Measurements from ENCODE around the gene ARPC5L. TPM values are rescaled to one million over a fixed set of nuclear protein-coding genes. Genes with fewer than 3 reads are reported as not detected.

Gene ARPC5L
- total RNA-seq, 2 experiments from 2014 or later = 44.1 to 63.3 TPM

GRCh38 chr9:124846969-124847368 lies 15.0 kb upstream of the ARPC5L start:
- no peak overlapping the region for H3K4me3 Mint-ChIP-seq
- no peaks in the 10 kb centered on the region for H3K4me1 Mint-ChIP-seq
- DNase-seq = no peak
- H3K27ac Mint-ChIP-seq = no peak overlapping the region
- H3K9me3 Mint-ChIP-seq = no peaks in the 10 kb centered on the region
- H3K27me3 Mint-ChIP-seq = peaks cover 10% of the 10 kb centered on the region
- no peaks in the 10 kb centered on the region for H3K36me3 Mint-ChIP-seq (ENCODE audit: low read depth)
- ChIA-PET POLR2A (no interaction called here), CTCF (interaction anchor here (0.5 to 1.6 kb wide), 4 partner anchors 17 to 191 kb away, joined by 3 to 6 read pairs (median 4); no protein-coding TSS in a partner anchor)

GRCh38 chr9:124849801-124850200 lies 12.1 kb upstream of the ARPC5L start:
- Mint-ChIP-seq H3K27me3 (peaks cover 12% of the 10 kb centered on the region), H3K4me1 (peaks cover 7% of the 10 kb centered on the region), H3K27ac (no peak overlapping the region), H3K9me3 (no peaks in the 10 kb centered on the region), H3K4me3 (no peak overlapping the region), H3K36me3 (ENCODE audit: low read depth) (no peaks in the 10 kb centered on the region)
- no peak for DNase-seq
- POLR2A ChIA-PET = no interaction called here
- CTCF ChIA-PET = interaction anchor here (1.0 to 10.0 kb wide), 2 partner anchors 11 to 77 kb away, joined by 3 to 173 read pairs; partner anchors contain the start of genes NR6A1 and OLFML2A

GRCh38 chr9:124852121-124852828 lies 9.7 kb upstream of the ARPC5L start:
- Mint-ChIP-seq H3K27me3 (peaks cover 12% of the 10 kb centered on the region), H3K27ac (no peak overlapping the region), H3K4me1 (peaks cover 7% of the 10 kb centered on the region), H3K36me3 (ENCODE audit: low read depth) (no peaks in the 10 kb centered on the region), H3K4me3 (peak overlapping the region; percentile 61), H3K9me3 (no peaks in the 10 kb centered on the region)
- CTCF ChIA-PET = interaction anchor here (0.6 to 10.0 kb wide), 27 partner anchors 9 to 523 kb away, joined by 3 to 173 read pairs (median 5); partner anchors contain the start of genes ARPC5L, NR6A1, OLFML2A and RPL35
- POLR2A ChIA-PET = no interaction called here
- no peak for DNase-seq

GRCh38 chr9:124852829-124853531 lies 8.9 kb upstream of the ARPC5L start, which contains the start of gene WDR38:
Gene WDR38 (plus strand): TSS chr9:124853460. CDS start chr9:124853532, 72 bp downstream.
- DNase-seq = peak; percentile 75
- no peak within 1 kb of the TSS for H3K27ac Mint-ChIP-seq
- no peaks in the 10 kb centered on the region for H3K9me3 Mint-ChIP-seq
- H3K4me1 Mint-ChIP-seq = peaks cover 11% of the 10 kb centered on the region
- POLR2A ChIA-PET = no interaction called here
- CTCF ChIA-PET = interaction anchor here (0.6 to 10.0 kb wide), 40 partner anchors 9 to 522 kb away, joined by 3 to 173 read pairs (median 4); partner anchors contain the start of genes ARPC5L, NR6A1, OLFML2A and RPL35
- H3K27me3 Mint-ChIP-seq = peaks cover 10% of the 10 kb centered on the region
- peaks cover 7% of the 10 kb centered on the region for H3K36me3 Mint-ChIP-seq (ENCODE audit: low read depth)
- H3K4me3 Mint-ChIP-seq = peak within 1 kb of the TSS; percentile 61

GRCh38 chr9:124853605-124854143 lies 8.3 kb upstream of the ARPC5L start:
- DNase-seq = no peak
- Mint-ChIP-seq H3K9me3 (no peaks in the 10 kb centered on the region), H3K36me3 (ENCODE audit: low read depth) (peaks cover 12% of the 10 kb centered on the region), H3K4me1 (peaks cover 11% of the 10 kb centered on the region), H3K27ac (no peak overlapping the region), H3K27me3 (peaks cover 10% of the 10 kb centered on the region), H3K4me3 (no peak overlapping the region)
- ChIA-PET CTCF (interaction anchor here (0.6 to 10.0 kb wide), 35 partner anchors 8 to 521 kb away, joined by 3 to 173 read pairs (median 4); partner anchors contain the start of genes ARPC5L, NR6A1, OLFML2A and RPL35), POLR2A (no interaction called here)

- ChIA-PET POLR2A (no interaction called here), CTCF (interaction anchor here (0.6 to 10.0 kb wide), 16 partner anchors 10 to 498 kb away, joined by 3 to 173 read pairs (median 4); partner anchors contain the start of genes NR6A1, OLFML2A and SCAI)
- Mint-ChIP-seq H3K36me3 (ENCODE audit: low read depth) (peaks cover 17% of the 10 kb centered on the region), H3K9me3 (no peaks in the 10 kb centered on the region), H3K4me1 (peaks cover 12% of the 10 kb centered on the region), H3K27me3 (peaks cover 10% of the 10 kb centered on the region), H3K27ac (no peak overlapping the region), H3K4me3 (no peak overlapping the region)
- DNase-seq = no peak
These were observed 7.8 kb upstream of the ARPC5L start for GRCh38 chr9:124854161-124854560.

GRCh38 chr9:124854822-124855221 lies 7.1 kb upstream of the ARPC5L start:
- H3K4me3 Mint-ChIP-seq = no peak overlapping the region
- no peak for DNase-seq
- ChIA-PET POLR2A (no interaction called here), CTCF (interaction anchor here (1.0 to 10.0 kb wide), 4 partner anchors 9 to 82 kb away, joined by 3 to 173 read pairs (median 10); partner anchors contain the start of genes NR6A1 and OLFML2A)
- peaks cover 7% of the 10 kb centered on the region for H3K27me3 Mint-ChIP-seq
- peaks cover 18% of the 10 kb centered on the region for H3K4me1 Mint-ChIP-seq
- no peak overlapping the region for H3K27ac Mint-ChIP-seq
- H3K9me3 Mint-ChIP-seq = no peaks in the 10 kb centered on the region
- H3K36me3 Mint-ChIP-seq (ENCODE audit: low read depth) = peaks cover 23% of the 10 kb centered on the region

- Mint-ChIP-seq H3K9me3 (no peaks in the 10 kb centered on the region), H3K27me3 (peaks cover 4% of the 10 kb centered on the region), H3K36me3 (ENCODE audit: low read depth) (peaks cover 31% of the 10 kb centered on the region), H3K27ac (no peak overlapping the region), H3K4me1 (peaks cover 26% of the 10 kb centered on the region), H3K4me3 (no peak overlapping the region)
- CTCF ChIA-PET = interaction anchor here (1.1 to 10.0 kb wide), 3 partner anchors 16 to 82 kb away, joined by 3 to 173 read pairs (median 15); partner anchors contain the start of genes NR6A1 and OLFML2A
- POLR2A ChIA-PET = no interaction called here
- DNase-seq = no peak
These were observed 6.4 kb upstream of the ARPC5L start for GRCh38 chr9:124855566-124855943.

GRCh38 chr9:124855944-124856765 lies 5.8 kb upstream of the ARPC5L start:
- CTCF ChIA-PET = interaction anchor here (1.1 to 10.0 kb wide), 2 partner anchors 16 to 83 kb away, joined by 3 to 173 read pairs; partner anchors contain the start of genes NR6A1 and OLFML2A
- Mint-ChIP-seq H3K4me3 (no peak overlapping the region), H3K9me3 (no peaks in the 10 kb centered on the region), H3K27ac (no peak overlapping the region), H3K4me1 (peaks cover 30% of the 10 kb centered on the region), H3K36me3 (ENCODE audit: low read depth) (peaks cover 36% of the 10 kb centered on the region), H3K27me3 (peaks cover 3% of the 10 kb centered on the region)
- DNase-seq = no peak
- POLR2A ChIA-PET = interaction anchor here (0.7 kb wide), 1 partner anchor 61 kb away, joined by 3 read pairs; no protein-coding TSS in a partner anchor

- no peaks in the 10 kb centered on the region for H3K9me3 Mint-ChIP-seq
- peaks cover 33% of the 10 kb centered on the region for H3K4me1 Mint-ChIP-seq
- POLR2A ChIA-PET = interaction anchor here (0.7 kb wide), 1 partner anchor 108 kb away, joined by 3 read pairs; no protein-coding TSS in a partner anchor
- H3K36me3 Mint-ChIP-seq (ENCODE audit: low read depth) = peaks cover 38% of the 10 kb centered on the region
- no peak overlapping the region for H3K4me3 Mint-ChIP-seq
- H3K27ac Mint-ChIP-seq = no peak overlapping the region
- peaks cover 2% of the 10 kb centered on the region for H3K27me3 Mint-ChIP-seq
- CTCF ChIA-PET = interaction anchor here (10.0 kb wide), 1 partner anchor 85 kb away, joined by 173 read pairs; the partner anchor contains the start of genes NR6A1 and OLFML2A
- no peak for DNase-seq
These were observed 4.3 kb upstream of the ARPC5L start for GRCh38 chr9:124857533-124858162.

GRCh38 chr9:124858330-124859046 lies 3.4 kb upstream of the ARPC5L start:
- peaks cover 32% of the 10 kb centered on the region for H3K4me1 Mint-ChIP-seq
- H3K9me3 Mint-ChIP-seq = no peaks in the 10 kb centered on the region
- no peaks in the 10 kb centered on the region for H3K27me3 Mint-ChIP-seq
- no peak overlapping the region for H3K27ac Mint-ChIP-seq
- ChIA-PET POLR2A (no interaction called here), CTCF (interaction anchor here (1.1 to 10.0 kb wide), 2 partner anchors 85 to 122 kb away, joined by 4 to 173 read pairs; partner anchors contain the start of genes NR6A1 and OLFML2A)
- no peak for DNase-seq
- H3K36me3 Mint-ChIP-seq (ENCODE audit: low read depth) = peaks cover 38% of the 10 kb centered on the region
- H3K4me3 Mint-ChIP-seq = no peak overlapping the region
